Nucleus accumbens (tissue), 56 donors: Measurements from ENCODE around the gene OPHN1.

ENCODE experiments used
- DNase-seq, 56 donors: peaks; one replicate each; lab custom pipeline; 2025; lab: John Stamatoyannopoulos, UW

Gene OPHN1

DNA sequence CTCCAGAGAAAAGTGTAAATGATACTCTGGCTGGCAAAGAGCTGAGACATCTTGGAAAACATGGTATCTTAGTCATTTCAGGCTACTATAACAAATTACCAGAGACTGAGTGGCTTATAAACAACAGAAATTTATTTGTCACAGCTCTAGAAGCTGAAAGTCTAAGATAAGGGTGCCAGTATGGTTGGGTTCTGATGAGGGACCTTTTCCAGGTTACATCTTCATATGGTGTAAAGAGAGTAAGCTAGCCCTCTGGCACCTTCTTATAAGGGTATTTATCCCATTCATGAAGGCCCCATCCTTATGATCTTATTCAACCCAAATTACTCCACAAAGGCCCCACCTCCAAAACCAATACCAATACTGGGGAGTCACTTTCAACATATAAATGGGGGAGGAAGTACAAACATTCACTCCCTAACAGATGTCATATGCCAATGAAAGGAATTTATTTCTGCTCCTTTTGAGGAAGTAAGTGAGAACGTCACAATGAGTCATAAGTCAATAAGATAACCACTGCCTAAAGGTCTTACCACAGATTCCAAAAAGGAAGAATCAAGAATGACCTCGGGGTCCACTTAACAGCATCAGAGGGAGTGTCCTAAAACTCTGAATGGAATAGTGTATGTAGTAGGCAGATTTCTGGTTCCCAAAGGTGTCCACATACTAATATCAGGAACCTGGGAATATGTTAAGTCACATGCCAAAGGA is 246.6 kb downstream of the OPHN1 start:
- DNase-seq, result no peak

DNA sequence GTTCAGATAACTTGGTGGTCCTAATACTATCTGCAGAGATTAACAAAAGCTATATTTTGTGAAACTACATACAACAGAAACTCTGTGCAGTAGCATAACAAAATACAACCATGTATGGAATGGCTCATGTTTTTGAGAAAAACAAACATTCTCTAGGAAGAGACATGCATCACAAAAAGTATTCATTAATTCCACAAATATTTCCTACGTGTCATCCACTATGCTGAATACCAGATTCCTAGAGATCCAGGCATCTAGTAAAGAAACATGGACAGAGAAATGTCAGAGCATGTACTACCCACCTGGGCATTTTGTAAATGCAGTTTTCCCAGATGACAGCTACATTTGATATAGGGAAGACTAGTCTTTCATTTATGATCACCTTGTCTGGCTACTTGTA is 248.1 kb downstream of the OPHN1 start:
- no peak for DNase-seq

DNA sequence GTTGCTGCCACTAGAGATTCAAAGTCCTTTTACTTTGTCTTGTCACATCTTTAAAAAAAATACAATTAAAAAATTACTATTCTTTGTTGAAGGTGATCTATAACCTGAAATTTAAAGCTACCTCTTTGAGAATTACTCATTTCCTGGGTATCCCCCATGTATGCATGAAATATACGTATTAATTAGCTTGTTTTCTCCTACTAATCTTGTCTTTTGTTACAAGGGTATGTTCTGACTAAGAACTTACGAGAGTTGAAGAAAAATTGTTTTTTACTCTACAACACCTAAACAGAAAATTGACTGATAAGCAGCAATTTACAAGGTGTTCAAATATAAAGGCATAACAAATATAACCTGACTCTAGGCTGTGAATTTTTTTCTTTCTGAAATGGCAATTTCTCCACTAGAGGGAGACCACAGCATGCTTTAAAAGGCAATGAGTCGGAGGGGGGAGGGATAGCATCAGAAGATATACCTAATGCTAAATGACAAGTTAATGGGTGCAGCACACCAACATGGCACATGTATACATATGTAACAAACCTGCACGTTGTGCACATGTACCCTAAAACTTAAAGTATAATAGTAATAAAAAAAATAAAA is 249.6 kb downstream of the OPHN1 start:
- no peak for DNase-seq

DNA sequence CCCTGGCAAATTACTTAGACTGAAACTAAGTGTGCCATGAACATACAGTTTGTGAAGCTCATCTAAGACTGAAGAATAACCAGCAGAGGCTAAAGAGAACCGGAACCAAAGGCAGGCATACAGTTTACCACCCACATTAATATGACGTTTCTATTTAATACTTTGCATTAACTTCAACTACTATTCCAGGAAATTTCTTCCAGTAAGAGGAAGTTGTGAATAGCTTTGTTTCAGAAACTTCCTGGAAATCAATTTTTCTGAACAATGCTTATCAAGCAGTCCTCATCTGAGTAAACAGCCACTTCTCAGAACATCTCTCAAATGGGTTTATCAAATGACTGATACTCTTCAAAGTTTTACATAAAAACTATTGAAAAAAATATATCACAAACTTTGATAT is 252.7 kb downstream of the OPHN1 start:
- DNase-seq, result no peak

DNA sequence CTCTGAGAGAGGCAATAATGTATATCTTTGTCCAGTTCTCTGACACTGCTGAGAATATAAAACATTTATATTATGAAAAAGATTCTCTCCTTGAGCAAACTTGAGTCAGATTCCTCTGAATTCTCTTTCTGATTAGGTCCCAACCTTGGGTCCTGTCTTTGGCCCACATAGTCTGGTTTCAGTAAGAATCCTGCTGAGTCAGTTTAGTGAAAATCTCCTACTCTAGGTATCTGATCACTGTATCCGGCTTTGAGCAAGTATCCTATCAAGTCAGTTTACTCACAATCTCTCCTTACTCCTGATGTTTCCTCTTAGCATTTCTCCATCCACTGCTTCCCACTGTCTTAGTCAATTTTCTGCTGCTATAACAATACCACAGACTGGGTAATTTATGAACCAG is 253.9 kb downstream of the OPHN1 start:
- DNase-seq, result no peak

DNA sequence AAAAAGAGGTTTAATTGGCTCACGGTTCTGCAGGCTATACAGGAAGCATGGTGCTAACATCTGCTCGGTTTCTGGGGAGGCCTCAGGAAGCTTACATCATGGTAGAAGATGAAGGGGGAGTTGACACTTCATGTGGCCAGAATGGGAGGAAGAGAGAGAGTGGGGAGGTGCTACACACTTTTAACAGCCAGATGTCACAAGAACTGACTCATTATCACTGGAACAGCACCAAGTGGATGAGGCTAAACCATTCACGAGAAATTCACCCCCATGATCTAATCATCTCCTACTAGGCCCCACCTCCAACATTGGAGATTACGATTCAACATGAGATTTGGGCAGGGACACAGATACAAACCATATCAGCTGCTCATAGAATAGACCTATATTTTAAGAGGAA is 255.8 kb downstream of the OPHN1 start:
- no peak for DNase-seq

DNA sequence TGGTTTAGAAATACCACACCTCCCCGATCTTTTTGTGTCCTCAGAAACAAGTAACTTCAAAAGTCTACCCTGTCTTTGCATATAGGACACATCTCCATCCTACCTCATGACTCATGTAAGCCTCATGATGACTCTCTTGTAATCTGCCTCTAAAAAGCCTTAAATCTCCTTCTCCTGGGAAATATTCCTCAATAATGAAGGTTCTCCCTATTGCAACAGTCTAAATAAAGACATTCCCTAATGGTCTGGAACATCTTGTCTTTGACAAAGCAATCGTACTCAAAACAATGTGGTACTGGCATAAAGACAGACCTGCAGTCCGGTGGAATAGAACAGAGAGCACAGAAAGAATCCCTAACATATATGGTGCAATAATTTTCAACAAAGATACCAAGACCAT is 257.7 kb downstream of the OPHN1 start:
- no peak for DNase-seq

DNA sequence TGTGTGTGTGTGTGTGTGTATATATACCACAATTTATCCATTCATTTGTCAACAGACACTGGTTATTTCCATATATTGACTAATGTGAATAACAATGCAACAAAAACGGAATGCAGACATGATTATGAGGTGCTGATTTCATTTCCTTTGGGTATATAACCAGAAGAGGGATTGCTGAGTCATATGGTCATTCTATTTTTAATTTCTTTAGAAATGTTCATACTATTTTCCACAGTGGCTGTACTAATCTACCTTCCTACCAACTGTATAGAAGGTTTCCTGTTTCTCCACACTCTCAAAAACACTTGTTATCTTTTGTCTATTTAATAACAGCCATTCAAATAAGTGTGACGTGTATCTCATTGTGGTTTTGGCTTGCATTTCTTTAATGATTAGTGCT is 269.9 kb downstream of the OPHN1 start:
- DNase-seq, result no peak

DNA sequence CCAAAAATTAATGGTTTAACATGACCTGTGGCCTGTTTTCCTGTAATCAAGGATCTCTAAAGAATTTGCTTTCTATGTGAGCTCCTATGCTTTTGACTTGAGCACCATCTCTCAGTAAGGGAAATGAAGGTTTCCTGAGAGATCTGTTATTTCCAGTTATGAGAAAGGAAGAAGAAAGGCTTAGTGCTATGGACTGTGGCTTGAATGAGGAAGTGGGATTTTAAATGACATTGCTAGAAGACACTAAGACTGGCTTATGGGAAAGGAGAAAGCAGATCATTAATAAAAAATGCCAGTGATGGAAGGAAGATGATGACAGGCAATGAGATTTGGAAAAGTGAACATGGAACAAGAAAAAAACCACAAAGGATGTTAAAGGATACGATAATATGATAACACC is 285.4 kb downstream of the OPHN1 start:
- DNase-seq, result no peak

DNA sequence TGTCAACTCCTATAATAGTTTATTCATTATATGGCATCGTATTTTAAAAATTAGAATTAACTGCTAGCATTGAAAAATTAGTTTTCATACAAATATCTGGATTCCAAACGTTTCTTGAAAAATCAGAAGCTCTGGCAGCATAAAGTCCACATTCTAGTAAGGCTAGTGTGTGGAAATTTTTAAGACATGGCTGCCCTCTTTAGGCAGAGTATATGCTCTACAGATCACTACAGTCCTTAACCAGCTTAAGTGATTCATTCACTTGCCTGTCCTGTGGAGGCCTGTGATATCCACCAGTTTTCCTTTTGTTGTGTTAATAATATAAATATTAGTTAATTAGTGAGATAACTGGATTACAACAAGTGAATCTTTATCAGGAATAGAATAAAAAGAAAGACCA is 287.2 kb downstream of the OPHN1 start:
- no peak for DNase-seq

DNA sequence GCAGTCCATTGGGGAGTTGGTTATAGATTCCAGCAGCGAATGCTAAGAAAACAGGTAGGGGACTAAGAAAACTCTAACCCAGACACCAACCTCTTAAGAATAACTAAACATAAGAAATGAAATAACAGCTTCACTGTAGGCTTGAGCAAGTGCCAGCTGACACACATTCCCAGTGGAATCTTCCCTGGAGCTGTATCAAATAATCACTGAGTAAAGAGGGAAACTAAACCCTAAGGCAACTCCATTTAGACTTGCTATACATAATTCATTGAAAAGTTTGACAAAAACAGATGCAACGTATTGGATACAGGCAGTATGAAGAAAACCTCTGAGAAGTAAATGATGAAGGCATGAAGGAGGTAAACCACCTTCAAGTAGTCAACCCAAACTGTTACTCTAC is 293.5 kb downstream of the OPHN1 start:
- DNase-seq, result no peak

DNA sequence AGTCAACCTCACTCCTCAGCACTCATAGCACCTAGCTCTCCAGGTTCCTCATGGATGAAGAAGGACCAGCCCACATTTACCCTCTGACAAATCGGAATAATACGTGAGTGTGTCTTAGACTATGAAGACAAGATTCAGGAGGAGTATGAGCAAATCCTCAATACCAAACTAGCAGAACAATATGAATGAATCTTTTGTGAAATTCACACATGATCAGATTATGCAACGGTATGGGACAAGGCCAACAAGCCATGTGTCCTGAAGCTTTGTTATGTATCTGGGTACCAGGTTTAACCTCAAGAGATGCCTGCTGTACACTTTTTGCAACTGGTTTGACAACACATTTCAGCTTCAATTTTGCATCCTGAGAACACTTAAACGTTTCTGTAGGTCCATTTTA is 300.1 kb downstream of the OPHN1 start:
- no peak for DNase-seq

DNA sequence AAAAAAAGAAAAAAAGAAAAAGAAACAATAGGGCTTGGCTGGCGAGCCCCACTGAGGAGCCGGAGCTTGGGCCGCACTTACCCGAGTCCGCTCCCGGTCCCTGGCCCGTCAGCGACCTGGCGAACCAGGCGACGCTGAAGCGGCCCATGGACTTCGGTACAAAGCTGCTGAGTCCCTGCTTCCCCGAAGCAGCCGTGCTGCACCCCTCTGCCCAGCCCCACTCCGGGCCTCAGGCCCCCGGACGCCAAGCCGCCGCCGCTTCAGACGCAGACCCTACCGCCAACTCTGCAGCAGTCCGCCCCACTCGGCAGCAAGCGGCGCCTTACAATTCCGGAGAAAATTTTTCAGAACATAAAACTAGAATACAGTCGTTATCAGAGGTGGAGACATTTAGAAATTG is 300.5 kb downstream of the OPHN1 start:
- DNase-seq, result no peak

DNA sequence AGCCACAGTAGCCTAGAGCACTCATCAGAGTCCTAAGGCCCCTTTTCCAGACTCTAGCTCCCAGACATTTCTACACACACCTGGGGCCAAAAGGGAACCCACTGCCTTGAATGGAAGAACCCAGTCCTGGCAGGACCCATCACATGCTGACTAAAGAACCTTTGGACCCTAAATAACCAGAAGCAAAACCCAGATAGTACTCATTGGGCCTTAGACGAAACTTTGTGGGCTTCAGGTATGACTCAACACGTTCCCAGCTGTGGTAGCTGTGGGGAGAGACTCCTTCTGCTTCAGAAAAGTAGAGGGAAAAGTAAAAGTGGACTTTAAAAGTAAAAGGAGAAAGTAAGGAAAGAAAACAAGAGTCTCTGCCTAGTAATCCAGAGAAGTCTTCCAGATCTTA is 311.5 kb downstream of the OPHN1 start:
- no peak for DNase-seq

DNA sequence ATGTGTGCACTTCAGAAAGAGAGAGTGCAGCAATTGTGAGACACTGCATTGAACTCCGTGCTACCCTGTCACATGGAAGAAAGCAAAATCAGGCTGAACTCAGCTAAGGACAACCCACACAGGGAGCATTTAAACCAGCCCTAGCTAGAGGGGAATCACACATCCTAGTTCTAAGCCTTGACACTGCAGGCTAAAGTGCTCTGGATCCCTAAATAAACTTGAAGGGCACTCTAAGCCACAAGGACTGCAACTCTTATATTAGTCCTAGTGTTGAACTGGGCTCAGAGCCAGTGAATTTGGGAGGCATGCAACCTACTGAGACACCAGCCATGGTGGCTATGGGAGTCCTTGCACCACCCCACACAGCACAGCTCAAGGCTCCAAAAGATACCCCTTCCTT is 311.9 kb downstream of the OPHN1 start:
- no peak for DNase-seq

DNA sequence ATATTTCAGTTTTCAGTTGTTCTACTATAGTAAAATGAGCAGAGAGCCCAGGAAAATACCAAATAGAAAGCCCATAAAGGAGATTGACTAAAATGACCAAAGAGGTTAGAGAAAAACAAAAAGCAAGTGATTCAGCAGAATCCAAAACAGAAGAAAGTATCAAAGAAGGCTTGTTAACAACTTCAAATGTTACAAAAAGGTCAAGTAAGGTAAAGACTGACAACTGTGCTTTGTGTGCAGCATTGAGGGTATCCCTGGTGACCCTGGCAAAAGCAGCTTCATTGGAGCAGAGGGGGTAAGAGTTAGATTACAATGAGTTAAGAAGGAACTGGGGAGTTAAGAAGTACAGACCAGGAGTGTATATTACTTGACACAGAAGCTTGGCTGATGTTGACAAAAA is 317.9 kb downstream of the OPHN1 start:
- DNase-seq, result no peak

DNA sequence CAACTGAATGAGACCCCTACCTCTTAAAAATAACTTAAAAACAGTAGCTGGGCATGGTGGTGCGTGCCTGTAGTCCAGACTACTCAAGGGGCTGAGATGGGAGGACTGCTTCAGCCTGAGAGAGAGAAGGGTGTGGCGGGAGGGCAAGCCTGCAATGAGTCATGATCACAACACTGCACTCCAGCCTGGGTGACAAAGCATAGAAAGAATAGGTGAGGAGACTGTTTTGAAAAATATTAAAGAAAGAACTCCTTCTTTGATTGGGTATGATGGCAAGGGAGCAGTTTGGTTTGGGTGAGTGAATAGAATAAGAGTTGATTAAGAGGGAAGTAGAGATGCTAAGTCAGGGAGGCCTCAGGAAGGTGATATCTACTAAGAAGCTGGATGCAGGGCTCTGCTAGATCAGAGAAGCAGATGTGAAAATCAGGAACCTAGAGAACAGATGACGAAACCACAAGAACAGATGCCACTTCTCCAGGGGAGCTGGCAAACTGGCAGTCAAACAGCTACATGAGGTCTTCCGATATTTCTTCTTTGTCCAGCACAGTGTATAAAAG is 318.6 kb downstream of the OPHN1 start:
- DNase-seq, result no peak

DNA sequence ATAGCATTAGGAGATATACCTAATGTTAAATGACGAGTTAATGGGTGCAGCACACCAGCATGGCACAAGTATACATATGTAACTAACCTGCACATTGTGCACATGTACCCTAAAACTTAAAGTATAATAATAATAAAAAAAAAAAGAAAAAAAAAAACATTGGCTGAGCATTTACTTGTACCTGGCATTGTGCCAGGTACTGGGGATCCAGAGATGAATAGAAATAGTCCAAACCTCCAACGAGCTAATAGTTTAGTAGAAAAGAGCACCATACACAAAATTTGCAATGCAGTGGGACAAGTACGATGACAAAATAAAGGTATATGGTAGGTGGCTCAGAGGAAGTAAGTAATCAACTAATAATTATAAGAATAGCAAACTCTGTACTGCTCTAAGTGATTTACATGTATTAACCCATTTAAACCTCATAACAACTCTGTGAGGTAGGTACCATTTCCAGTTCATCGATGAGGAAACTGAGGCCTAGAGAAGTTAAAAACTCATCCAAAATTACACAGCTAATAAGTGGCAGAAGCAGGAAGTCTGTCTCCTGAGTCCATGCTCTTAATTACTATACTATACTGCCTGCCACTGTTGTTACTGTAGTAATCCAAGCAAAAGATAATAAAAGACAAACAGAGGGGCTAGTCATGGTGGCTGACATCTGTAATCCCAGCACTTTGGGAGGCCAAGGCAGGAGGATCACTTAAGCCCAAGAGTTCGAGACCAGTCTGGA is 319.3 kb downstream of the OPHN1 start:
- DNase-seq, result no peak

DNA sequence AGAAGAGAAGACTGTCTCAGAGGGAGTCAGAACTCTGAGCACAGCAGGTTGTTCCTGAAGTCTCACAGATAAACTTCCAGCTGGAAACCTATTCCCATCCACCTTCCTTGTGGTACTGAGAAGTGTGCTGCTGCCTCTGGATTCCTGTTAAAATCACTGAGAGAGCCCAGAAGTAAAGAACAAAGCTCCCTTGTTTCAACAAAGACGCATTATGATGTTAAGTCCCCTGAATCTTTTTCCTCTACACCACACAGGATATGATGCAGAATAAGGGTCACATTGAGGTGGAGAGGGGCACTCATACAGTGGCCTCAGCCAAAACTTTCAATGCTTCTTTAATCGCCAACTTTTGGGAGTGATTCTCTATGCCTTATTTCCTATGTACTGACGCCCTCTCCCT is 321.0 kb downstream of the OPHN1 start:
- DNase-seq, result peak in 1 of 56 donors; percentile 0

DNA sequence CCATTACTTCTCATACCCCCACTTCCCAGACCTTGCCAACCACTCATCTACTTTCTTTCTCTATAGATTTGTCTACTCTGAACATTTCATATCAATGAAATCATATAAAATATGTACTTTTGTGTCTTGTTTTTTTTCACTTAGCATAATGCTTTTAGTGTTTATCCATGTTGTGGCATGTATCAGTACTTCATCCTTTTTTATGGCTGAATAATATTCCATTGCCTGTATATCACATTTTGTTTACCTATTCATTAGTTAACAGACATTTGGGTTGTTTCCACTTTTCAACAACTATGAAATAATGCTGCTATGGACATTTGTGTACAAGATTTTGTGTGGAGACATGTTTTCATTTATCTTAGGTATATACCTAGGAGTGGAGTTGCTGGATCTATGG is 324.1 kb downstream of the OPHN1 start:
- DNase-seq, result no peak

DNA sequence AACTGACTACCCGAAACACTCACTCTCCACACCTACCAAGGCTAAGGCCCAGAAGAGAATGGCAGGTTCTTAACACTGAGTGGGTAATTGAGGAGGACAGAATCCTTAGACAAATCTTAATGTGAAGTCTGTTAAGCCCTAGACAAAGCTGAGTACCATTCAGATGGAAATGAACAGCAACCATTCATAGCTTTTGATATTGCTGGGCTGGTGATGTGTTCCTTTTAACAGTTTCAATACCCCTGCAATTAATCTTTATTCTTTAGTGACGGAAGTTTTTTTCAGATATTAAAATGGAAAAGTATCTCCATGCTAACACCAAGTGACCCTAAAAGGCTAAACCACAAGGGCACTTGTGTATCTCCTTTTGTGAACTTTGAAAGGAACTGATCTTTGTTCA is 334.9 kb downstream of the OPHN1 start:
- DNase-seq, result no peak

DNA sequence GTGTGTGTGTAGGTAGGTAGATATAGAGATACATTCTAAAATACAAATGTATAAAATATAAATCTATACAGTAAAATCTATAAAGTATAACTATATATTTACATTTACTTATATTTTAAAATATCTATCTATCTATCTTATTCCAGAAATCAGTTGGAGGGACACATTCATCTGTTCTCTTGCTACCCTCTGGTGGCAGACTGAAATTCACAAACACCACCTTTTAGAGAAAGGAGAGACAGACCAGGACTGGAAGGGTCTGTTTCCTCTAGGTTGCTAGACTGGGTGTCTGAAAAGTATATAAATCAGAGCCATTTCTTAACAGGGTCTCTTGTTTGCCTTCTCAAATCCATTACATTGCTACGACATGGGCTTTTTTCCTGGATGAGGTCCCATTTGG is 343.0 kb downstream of the OPHN1 start:
- DNase-seq, result no peak
